Measurements from ENCODE around the gene ETV7.

Gene ETV7

GRCh38 chr6:36404164-36404563 is 16.7 kb upstream of the ETV7 start:
- no peaks in the 10 kb centered on the region for H3K36me3 ChIP-seq (ENCODE audit: insufficient read depth, low read length)
- no peaks in the 10 kb centered on the region for H3K4me1 ChIP-seq (ENCODE audit: insufficient read depth, low read length)
- H3K9ac ChIP-seq (ENCODE audit: low read depth, low read length) = no peak overlapping the region
- no peaks in the 10 kb centered on the region for H4K20me1 ChIP-seq (ENCODE audit: insufficient read depth, low read length)
- DNase-seq (no peak), ATAC-seq (ENCODE audit: insufficient read depth, low read depth) (no peak)
- no peaks in the 10 kb centered on the region for H3K9me3 ChIP-seq (ENCODE audit: insufficient read depth, low read length, severe bottlenecking)
- H3K4me3 ChIP-seq (ENCODE audit: low read depth in 1 of 2, low read length in 2 of 2) = no peak overlapping the region
- no peaks in the 10 kb centered on the region for H3K79me2 ChIP-seq (ENCODE audit: insufficient read depth, low read length)
- no peak overlapping the region for H3K27ac ChIP-seq (ENCODE audit: low read length)
- no peak overlapping the region for H3K4me2 ChIP-seq (ENCODE audit: insufficient read depth, low read length)
- H2AFZ ChIP-seq (ENCODE audit: low read depth, low read length) = no peak overlapping the region
- peaks cover 4% of the 10 kb centered on the region for H3K27me3 ChIP-seq (ENCODE audit: insufficient read depth, low read length, poor library complexity)
- TF ChIP-seq EZH2 (IDR thresholded peaks at IDR 0.05; ENCODE audit: borderline replicate concordance, low read depth, low read length, severe bottlenecking) (no peak), CTCF (IDR thresholded peaks at IDR 0.05; ENCODE audit: borderline replicate concordance, extremely low read depth, low read length, poor library complexity, severe bottlenecking) (no peak)

- H4K20me1 ChIP-seq (ENCODE audit: insufficient read depth, low read length) = no peaks in the 10 kb centered on the region
- no peak for TF ChIP-seq CTCF (IDR thresholded peaks at IDR 0.05; ENCODE audit: borderline replicate concordance, extremely low read depth, low read length, poor library complexity, severe bottlenecking)
- H3K79me2 ChIP-seq (ENCODE audit: insufficient read depth, low read length) = no peaks in the 10 kb centered on the region
- no peaks in the 10 kb centered on the region for H3K9me3 ChIP-seq (ENCODE audit: insufficient read depth, low read length, severe bottlenecking)
- H3K4me3 ChIP-seq (ENCODE audit: low read depth in 1 of 2, low read length in 2 of 2) = no peak overlapping the region
- no peak overlapping the region for H2AFZ ChIP-seq (ENCODE audit: low read depth, low read length)
- no peak overlapping the region for H3K9ac ChIP-seq (ENCODE audit: low read depth, low read length)
- no peak overlapping the region for H3K27ac ChIP-seq (ENCODE audit: low read length)
- H3K36me3 ChIP-seq (ENCODE audit: insufficient read depth, low read length) = no peaks in the 10 kb centered on the region
- H3K4me2 ChIP-seq (ENCODE audit: insufficient read depth, low read length) = no peak overlapping the region
- DNase-seq (no peak), ATAC-seq (ENCODE audit: insufficient read depth, low read depth) (no peak)
- H3K4me1 ChIP-seq (ENCODE audit: insufficient read depth, low read length) = no peaks in the 10 kb centered on the region
- peaks cover 4% of the 10 kb centered on the region for H3K27me3 ChIP-seq (ENCODE audit: insufficient read depth, low read length, poor library complexity)
Measured at GRCh38 chr6:36402481-36402880, 15.0 kb upstream of the ETV7 start.

- no peak overlapping the region for H3K27ac ChIP-seq (ENCODE audit: low read length)
- no peak overlapping the region for H2AFZ ChIP-seq (ENCODE audit: low read depth, low read length)
- no peak overlapping the region for H3K9ac ChIP-seq (ENCODE audit: low read depth, low read length)
- ATAC-seq (ENCODE audit: insufficient read depth, low read depth) (no peak), DNase-seq (no peak)
- no peaks in the 10 kb centered on the region for H3K4me1 ChIP-seq (ENCODE audit: insufficient read depth, low read length)
- H3K9me3 ChIP-seq (ENCODE audit: insufficient read depth, low read length, severe bottlenecking) = no peaks in the 10 kb centered on the region
- H3K36me3 ChIP-seq (ENCODE audit: insufficient read depth, low read length) = no peaks in the 10 kb centered on the region
- H3K27me3 ChIP-seq (ENCODE audit: insufficient read depth, low read length, poor library complexity) = peaks cover 4% of the 10 kb centered on the region
- H3K4me3 ChIP-seq (ENCODE audit: low read depth in 1 of 2, low read length in 2 of 2) = no peak overlapping the region
- TF ChIP-seq CTCF (IDR thresholded peaks at IDR 0.05; ENCODE audit: borderline replicate concordance, extremely low read depth, low read length, poor library complexity, severe bottlenecking) = no peak
- no peak for TF ChIP-seq EZH2 (IDR thresholded peaks at IDR 0.05; ENCODE audit: borderline replicate concordance, low read depth, low read length, severe bottlenecking)
- H3K4me2 ChIP-seq (ENCODE audit: insufficient read depth, low read length) = no peak overlapping the region
- H4K20me1 ChIP-seq (ENCODE audit: insufficient read depth, low read length) = no peaks in the 10 kb centered on the region
- H3K79me2 ChIP-seq (ENCODE audit: insufficient read depth, low read length) = no peaks in the 10 kb centered on the region
Measured at GRCh38 chr6:36399970-36400369, 12.5 kb upstream of the ETV7 start.

- H3K27ac ChIP-seq (ENCODE audit: low read length) = no peak overlapping the region
- H3K36me3 ChIP-seq (ENCODE audit: insufficient read depth, low read length) = no peaks in the 10 kb centered on the region
- no peak for DNase-seq
Measured at GRCh38 chr6:36392621-36393020, 5.2 kb upstream of the ETV7 start.

More at GRCh38 chr6:36392621-36393020, 5.2 kb upstream of the ETV7 start:
- Histone ChIP-seq H4K20me1 (ENCODE audit: insufficient read depth, low read length) (no peaks in the 10 kb centered on the region), H2AFZ (ENCODE audit: low read depth, low read length) (no peak overlapping the region), H3K9me3 (ENCODE audit: insufficient read depth, low read length, severe bottlenecking) (no peaks in the 10 kb centered on the region), H3K4me1 (ENCODE audit: insufficient read depth, low read length) (no peaks in the 10 kb centered on the region), H3K79me2 (ENCODE audit: insufficient read depth, low read length) (no peaks in the 10 kb centered on the region), H3K27me3 (ENCODE audit: insufficient read depth, low read length, poor library complexity) (peaks cover 16% of the 10 kb centered on the region), H3K4me3 (ENCODE audit: low read depth in 1 of 2, low read length in 2 of 2) (no peak overlapping the region), H3K4me2 (ENCODE audit: insufficient read depth, low read length) (no peak overlapping the region), H3K9ac (ENCODE audit: low read depth, low read length) (no peak overlapping the region)
- no peak for ATAC-seq (ENCODE audit: insufficient read depth, low read depth)
- TF ChIP-seq EZH2 (IDR thresholded peaks at IDR 0.05; ENCODE audit: borderline replicate concordance, low read depth, low read length, severe bottlenecking) (no peak), CTCF (IDR thresholded peaks at IDR 0.05; ENCODE audit: borderline replicate concordance, extremely low read depth, low read length, poor library complexity, severe bottlenecking) (no peak)

Data from DND-41 (cell line).